Gastroesophageal sphincter (tissue), 3 donors: ENCODE measurements around the gene CPLX4.

Experiments
- POLR2A ChIP-seq, 2 donors: fragments of 450-650 bp; IDR thresholded peaks; one replicate each; pipeline ENCODE4 v1.6.1; 2017; ENCODE audit warnings: antibody characterized with exemption in 2 of 2, mild to moderate bottlenecking in 2 of 2, moderate library complexity in 1 of 2
- TF ChIP-seq, protein P1 (sequence below), 4 experiments: fragments of 200-600 bp in 2 of 4; fragments of 450-650 bp in 2 of 4; sonication (generic) in 1 of 4; IDR thresholded peaks; one replicate each; pipeline ENCODE4 v1.5.1; 2017 to 2019; ENCODE audit warnings: antibody characterized with exemption in 4 of 4, mild to moderate bottlenecking in 2 of 4, moderate library complexity in 2 of 4

DNA sequence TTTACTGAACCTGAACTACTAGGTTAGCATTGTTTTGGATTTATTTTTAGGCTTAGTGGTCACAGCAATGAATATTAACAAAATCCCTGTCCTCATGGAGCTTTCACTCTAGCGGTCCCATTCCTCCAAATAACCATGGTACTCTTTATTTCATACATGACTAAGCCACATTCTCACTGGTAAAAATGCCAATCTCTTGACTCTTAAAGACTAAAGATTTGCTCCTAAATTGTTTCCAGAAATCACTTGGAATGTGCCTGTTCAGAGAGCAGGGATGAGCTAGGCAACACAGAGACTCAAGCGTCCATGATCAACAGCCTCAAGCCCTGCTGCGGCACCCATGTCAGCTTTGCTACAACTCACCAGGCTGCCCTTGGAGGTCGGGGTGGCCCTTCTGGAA lies 27.1 kb upstream of the CPLX4 start:
- no peak for TF ChIP-seq POLR2A (IDR thresholded peaks at IDR 0.05)
- TF ChIP-seq, protein P1, sequence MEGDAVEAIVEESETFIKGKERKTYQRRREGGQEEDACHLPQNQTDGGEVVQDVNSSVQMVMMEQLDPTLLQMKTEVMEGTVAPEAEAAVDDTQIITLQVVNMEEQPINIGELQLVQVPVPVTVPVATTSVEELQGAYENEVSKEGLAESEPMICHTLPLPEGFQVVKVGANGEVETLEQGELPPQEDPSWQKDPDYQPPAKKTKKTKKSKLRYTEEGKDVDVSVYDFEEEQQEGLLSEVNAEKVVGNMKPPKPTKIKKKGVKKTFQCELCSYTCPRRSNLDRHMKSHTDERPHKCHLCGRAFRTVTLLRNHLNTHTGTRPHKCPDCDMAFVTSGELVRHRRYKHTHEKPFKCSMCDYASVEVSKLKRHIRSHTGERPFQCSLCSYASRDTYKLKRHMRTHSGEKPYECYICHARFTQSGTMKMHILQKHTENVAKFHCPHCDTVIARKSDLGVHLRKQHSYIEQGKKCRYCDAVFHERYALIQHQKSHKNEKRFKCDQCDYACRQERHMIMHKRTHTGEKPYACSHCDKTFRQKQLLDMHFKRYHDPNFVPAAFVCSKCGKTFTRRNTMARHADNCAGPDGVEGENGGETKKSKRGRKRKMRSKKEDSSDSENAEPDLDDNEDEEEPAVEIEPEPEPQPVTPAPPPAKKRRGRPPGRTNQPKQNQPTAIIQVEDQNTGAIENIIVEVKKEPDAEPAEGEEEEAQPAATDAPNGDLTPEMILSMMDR (IDR thresholded peaks at IDR 0.05) = no peak
